SK-N-SH (cell line): ENCODE measurements around the gene SNX17.
A peak's percentile ranks its signal among the peaks of the same experiment; 100 is the strongest.

Experiments used
- CHD2 ChIP-seq: fragments of 150-350 bp; IDR thresholded peaks from 2 replicates; pipeline ENCODE4 v1.6.1; 2018; ENCODE audit warnings: low read length; ENCODE audit not compliant: partially characterized antibody
- ELF1 ChIP-seq: IDR thresholded peaks from 2 replicates; pipeline ENCODE4 v1.4.0; 2012
- GATA2 ChIP-seq: sonication (generic); formaldehyde crosslinking; IDR thresholded peaks from 2 replicates; pipeline ENCODE4 v1.5.0; 2020; ENCODE audit warnings: mild to moderate bottlenecking, missing genetic modification reagents
- POLR2AphosphoS5 ChIP-seq: IDR thresholded peaks from 2 replicates; pipeline ENCODE4 v1.6.1; 2012; ENCODE audit warnings: low read depth, low read length
- SMC3 ChIP-seq: IDR thresholded peaks from 2 replicates; pipeline ENCODE4 v1.6.1; 2012; ENCODE audit warnings: low read depth, low read length, improper control_type of control experiment
- TAF1 ChIP-seq: IDR thresholded peaks from 2 replicates; pipeline ENCODE4 v1.6.1; 2012; ENCODE audit warnings: low read depth, mild to moderate bottlenecking, low read length, moderate library complexity, borderline replicate concordance
- TCF12 ChIP-seq: IDR thresholded peaks from 2 replicates; pipeline ENCODE4 v1.4.0; 2012
- TF ChIP-seq, protein P1 (sequence below): IDR thresholded peaks from 2 replicates; pipeline ENCODE4 v1.6.1; 2012; ENCODE audit warnings: mild to moderate bottlenecking, low read depth, low read length, moderate library complexity

DNA sequence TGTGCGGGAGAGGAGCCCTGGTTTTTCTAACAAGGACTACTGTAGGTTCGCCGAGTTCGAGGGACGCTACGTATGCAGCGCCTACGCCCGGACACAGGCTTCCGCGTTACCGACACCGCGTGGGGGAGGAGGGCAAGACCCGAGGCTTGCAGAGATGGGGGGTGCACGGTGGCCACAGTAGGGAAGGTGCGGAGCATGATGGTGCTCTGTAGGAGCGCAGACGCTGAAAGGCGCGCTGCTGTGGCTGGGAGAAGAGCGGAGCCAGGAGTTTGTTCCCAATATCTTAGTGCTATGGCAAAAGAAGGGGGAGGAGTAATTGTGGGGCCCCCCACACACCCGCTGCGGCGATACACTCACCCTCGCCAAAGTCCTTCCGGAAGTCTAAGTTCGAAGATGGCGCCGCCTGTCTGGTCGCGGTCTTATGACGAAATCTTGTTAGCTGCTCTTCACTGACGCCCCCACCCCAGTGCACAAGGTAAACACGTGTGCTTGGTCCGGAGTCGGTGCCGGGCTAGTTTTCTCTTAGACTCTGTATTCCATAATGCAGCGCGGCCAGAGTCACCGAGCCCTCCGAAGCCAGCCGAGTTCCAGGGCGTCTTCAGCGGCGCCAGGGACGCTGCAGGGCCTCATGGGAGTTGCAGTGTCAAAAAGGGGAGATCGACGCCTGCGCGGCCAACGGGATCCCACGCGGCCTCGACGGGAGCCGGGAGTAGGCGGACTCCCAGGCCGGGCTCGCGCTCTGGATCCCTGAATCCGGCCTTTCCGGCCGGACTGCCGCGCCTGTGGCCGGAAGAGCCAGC is 13.8 kb upstream of the SNX17 start, which contains the start of gene GTF3C2:
- TF ChIP-seq, protein P1, sequence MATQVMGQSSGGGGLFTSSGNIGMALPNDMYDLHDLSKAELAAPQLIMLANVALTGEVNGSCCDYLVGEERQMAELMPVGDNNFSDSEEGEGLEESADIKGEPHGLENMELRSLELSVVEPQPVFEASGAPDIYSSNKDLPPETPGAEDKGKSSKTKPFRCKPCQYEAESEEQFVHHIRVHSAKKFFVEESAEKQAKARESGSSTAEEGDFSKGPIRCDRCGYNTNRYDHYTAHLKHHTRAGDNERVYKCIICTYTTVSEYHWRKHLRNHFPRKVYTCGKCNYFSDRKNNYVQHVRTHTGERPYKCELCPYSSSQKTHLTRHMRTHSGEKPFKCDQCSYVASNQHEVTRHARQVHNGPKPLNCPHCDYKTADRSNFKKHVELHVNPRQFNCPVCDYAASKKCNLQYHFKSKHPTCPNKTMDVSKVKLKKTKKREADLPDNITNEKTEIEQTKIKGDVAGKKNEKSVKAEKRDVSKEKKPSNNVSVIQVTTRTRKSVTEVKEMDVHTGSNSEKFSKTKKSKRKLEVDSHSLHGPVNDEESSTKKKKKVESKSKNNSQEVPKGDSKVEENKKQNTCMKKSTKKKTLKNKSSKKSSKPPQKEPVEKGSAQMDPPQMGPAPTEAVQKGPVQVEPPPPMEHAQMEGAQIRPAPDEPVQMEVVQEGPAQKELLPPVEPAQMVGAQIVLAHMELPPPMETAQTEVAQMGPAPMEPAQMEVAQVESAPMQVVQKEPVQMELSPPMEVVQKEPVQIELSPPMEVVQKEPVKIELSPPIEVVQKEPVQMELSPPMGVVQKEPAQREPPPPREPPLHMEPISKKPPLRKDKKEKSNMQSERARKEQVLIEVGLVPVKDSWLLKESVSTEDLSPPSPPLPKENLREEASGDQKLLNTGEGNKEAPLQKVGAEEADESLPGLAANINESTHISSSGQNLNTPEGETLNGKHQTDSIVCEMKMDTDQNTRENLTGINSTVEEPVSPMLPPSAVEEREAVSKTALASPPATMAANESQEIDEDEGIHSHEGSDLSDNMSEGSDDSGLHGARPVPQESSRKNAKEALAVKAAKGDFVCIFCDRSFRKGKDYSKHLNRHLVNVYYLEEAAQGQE, result peak; percentile 46; the same call in 1 of the 2 replicates
- TF ChIP-seq GATA2 (CRISPR knock-in tag) (no peak), CHD2 (peak; percentile 93), TCF12 (peak; percentile 50), TAF1 (peak; percentile 88), ELF1 (peak; percentile 80), SMC3 (no peak), POLR2AphosphoS5 (no peak; the same call in 1 of the 2 replicates)
